ENCODE data around the gene COG3.

GRCh38 chr13:45584816-45585215 lies 120.1 kb downstream of the COG3 start:
- TF ChIP-seq CTCF (conservative IDR thresholded peaks at IDR 0.05; ENCODE audit: low read depth in 2 of 2) (peak; percentile 39 to 65), STAT1 (IDR thresholded peaks at IDR 0.05; ENCODE audit: unreplicated experiment) (no peak), POLR2AphosphoS5 (IDR thresholded peaks at IDR 0.05; ENCODE audit: low read depth) (no peak), ETS1 (IDR thresholded peaks at IDR 0.05) (no peak), CREB1 (CRISPR knock-in tag; IDR thresholded peaks at IDR 0.05; ENCODE audit: low read depth) (no peak), EZH2 (IDR thresholded peaks at IDR 0.05; ENCODE audit: low read depth, unreplicated experiment) (no peak), REST (IDR thresholded peaks at IDR 0.05; ENCODE audit: unreplicated experiment) (no peak), EZH2phosphoT487 (IDR thresholded peaks at IDR 0.05; ENCODE audit: unreplicated experiment) (no peak), ZNF462 (CRISPR knock-in tag; IDR thresholded peaks at IDR 0.05) (no peak), JUNB (IDR thresholded peaks at IDR 0.05; ENCODE audit: unreplicated experiment) (no peak), ZNF331 (CRISPR knock-in tag; IDR thresholded peaks at IDR 0.05; ENCODE audit: low read depth) (no peak), NANOG (IDR thresholded peaks at IDR 0.05; ENCODE audit: borderline replicate concordance) (no peak)

Data from GM23338 (cell line).